Left ventricle myocardium inferior (tissue), 1 donor: ENCODE results near the gene TSPAN18. TPM values are rescaled to one million over a fixed set of nuclear protein-coding genes. Genes with fewer than 3 reads are reported as not detected.

Source experiments
- DNase-seq: peaks from one replicate; pipeline ENCODE4 v3.0.0-alpha.2; 2020
- H3K27ac ChIP-seq: fragments of 200-600 bp; replicated peaks from 2 replicates; pipeline ENCODE4 v1.8.0; 2021
- H3K27me3 ChIP-seq: fragments of 200-600 bp; 2 replicates; pipeline ENCODE4 v1.8.0; 2021; ENCODE audit warnings: low read depth
- H3K36me3 ChIP-seq: fragments of 200-600 bp; 2 replicates; pipeline ENCODE4 v1.8.0; 2021
- H3K4me1 ChIP-seq: fragments of 200-600 bp; 2 replicates; pipeline ENCODE4 v1.8.0; 2021
- H3K4me3 ChIP-seq: fragments of 200-600 bp; 2 replicates; pipeline ENCODE4 v1.8.0; 2021; ENCODE audit warnings: mild to moderate bottlenecking, moderate library complexity
- H3K9me3 ChIP-seq: fragments of 200-600 bp; replicated peaks from 2 replicates; pipeline ENCODE4 v1.8.0; 2021
- intact Hi-C: fragments of 100-400 bp; cut with micrococcal nuclease; formaldehyde crosslinking; loops from one replicate; pipeline ENCODE4 v1.11.0; 2022
- total RNA-seq: library from RNA; stranded (reverse); fragmentation: NEBNext Ultra II Directional; extraction: Animal tissue kit (Norgen Biotek cat#: 25700); gene quantifications from one replicate; pipeline ENCODE4 v1.2.1, GENCODE V29; 2021
- TF ChIP-seq, protein P1 (sequence below): fragments of 200-600 bp; IDR thresholded peaks from 2 replicates; pipeline ENCODE4 v1.8.0; 2021; ENCODE audit warnings: antibody characterized with exemption, mild to moderate bottlenecking, borderline replicate concordance
- donor health status: DM: no; HTN: yes; CAD: no; lungs with severe emphysema.

The TSPAN18 gene
- total RNA-seq, 1 donor from 2014 or later: 129 TPM

DNA sequence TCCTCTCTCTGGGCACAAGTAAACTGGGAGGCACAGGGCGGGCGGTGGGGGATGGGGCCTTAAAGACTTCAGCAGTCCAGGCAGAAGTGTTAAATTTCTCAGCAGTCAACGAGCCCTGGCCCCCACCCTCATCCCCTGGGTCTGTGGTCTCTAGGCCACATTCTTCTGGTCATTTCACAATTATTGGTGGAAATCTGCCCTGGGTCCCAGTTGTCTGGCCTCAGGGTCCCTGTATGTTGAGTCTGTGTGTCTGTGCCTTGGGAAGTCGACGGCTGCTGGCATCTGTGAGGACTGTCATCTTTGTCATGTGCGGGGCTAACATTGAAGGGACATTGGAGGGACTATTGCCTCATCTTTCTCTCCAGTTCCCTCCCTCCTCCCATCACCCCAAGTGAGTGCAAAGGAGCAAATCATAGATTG is 1.7 kb downstream of the TSPAN18 start:
- Histone ChIP-seq H3K4me1 (peaks cover 80% of the 10 kb centered on the region), H3K36me3 (no peaks in the 10 kb centered on the region), H3K9me3 (no peaks in the 10 kb centered on the region), H3K27me3 (no peaks in the 10 kb centered on the region), H3K4me3 (peak overlapping the region; percentile 96), H3K27ac (peak overlapping the region; percentile 95)
- intact Hi-C loops: loop anchor here (5.0 to 10.0 kb wide), 3 partner anchors 46 to 164 kb away; no protein-coding TSS in a partner anchor
- no peak for DNase-seq
- TF ChIP-seq, protein P1, sequence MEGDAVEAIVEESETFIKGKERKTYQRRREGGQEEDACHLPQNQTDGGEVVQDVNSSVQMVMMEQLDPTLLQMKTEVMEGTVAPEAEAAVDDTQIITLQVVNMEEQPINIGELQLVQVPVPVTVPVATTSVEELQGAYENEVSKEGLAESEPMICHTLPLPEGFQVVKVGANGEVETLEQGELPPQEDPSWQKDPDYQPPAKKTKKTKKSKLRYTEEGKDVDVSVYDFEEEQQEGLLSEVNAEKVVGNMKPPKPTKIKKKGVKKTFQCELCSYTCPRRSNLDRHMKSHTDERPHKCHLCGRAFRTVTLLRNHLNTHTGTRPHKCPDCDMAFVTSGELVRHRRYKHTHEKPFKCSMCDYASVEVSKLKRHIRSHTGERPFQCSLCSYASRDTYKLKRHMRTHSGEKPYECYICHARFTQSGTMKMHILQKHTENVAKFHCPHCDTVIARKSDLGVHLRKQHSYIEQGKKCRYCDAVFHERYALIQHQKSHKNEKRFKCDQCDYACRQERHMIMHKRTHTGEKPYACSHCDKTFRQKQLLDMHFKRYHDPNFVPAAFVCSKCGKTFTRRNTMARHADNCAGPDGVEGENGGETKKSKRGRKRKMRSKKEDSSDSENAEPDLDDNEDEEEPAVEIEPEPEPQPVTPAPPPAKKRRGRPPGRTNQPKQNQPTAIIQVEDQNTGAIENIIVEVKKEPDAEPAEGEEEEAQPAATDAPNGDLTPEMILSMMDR: no peak

DNA sequence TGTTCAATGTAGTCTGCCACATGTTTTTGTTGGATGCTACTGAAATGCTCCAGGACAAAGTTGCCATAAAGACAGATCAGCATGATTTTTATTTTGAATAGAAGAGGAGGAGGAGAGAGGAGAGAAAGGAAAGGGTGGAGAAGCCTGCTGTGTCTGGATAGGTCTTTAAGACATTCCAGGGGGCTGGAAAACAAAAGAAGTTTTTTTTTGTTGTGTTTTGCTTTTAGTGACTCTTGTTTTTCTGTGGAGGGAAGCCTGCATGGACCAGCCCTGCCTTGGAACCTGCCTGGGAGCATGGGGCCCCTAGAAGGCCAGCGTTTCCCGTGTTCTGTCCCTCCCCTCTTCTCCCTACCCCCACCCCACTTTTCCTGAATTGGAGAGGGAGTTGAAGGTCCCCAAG is 2.3 kb downstream of the TSPAN18 start:
- intact Hi-C loops: loop anchor here (5.0 to 10.0 kb wide), 3 partner anchors 46 to 163 kb away; no protein-coding TSS in a partner anchor
- Histone ChIP-seq H3K4me1 (peaks cover 86% of the 10 kb centered on the region), H3K27ac (peak overlapping the region; percentile 95), H3K27me3 (no peaks in the 10 kb centered on the region), H3K36me3 (no peaks in the 10 kb centered on the region), H3K4me3 (peak overlapping the region; percentile 96), H3K9me3 (no peaks in the 10 kb centered on the region)
- TF ChIP-seq, protein P1: no peak
- peak; percentile 33 for DNase-seq

DNA sequence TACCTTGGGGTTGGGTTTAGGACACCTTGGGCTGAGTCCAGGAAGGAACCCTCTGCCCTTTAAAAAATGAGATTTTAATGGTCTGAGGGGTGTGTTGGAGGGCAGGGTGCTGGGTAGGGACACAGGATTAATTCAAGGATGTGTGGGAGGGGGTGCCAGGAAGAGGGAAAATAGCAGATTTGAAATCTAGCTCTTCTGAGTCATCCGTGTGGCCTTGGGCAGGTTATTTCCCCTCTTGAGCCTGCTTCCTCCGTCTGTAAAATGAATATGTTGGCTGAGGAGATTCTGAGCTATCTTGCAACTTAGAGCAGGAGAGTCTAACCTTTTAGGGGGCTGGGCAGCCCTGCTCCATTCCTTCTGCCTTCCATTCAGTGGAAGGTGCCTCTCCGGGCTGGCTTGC is 3.0 kb downstream of the TSPAN18 start:
- H3K4me1 ChIP-seq: peaks cover 91% of the 10 kb centered on the region
- intact Hi-C loops: loop anchor here (5.0 to 10.0 kb wide), 3 partner anchors 45 to 163 kb away; no protein-coding TSS in a partner anchor

DNA sequence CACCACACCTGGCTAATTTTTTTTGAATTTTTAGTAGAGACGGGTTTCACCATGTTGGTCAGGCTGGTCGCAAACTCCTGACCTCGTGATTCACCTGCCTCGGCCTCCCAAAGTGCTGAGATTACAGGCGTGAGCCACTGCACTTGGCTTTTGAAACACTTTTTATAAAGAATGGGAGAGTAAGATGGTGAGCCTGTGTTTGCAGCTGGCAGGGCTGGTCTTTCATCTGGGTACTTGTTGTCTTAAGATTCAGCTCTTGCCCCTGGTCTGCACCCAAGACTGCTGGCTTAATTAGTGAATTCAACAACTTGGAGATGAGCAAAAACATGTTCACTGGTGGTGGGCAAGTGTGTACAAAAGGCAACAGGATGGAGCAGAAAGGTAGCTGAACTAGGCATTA is 4.0 kb downstream of the TSPAN18 start:
- no peaks in the 10 kb centered on the region for H3K9me3 ChIP-seq
- peaks cover 89% of the 10 kb centered on the region for H3K4me1 ChIP-seq
- TF ChIP-seq, protein P1: no peak
- H3K27ac ChIP-seq: peak overlapping the region; percentile 95
- H3K4me3 ChIP-seq: no peak overlapping the region
- DNase-seq: no peak
- intact Hi-C loops: no loop called here
- H3K27me3 ChIP-seq: no peaks in the 10 kb centered on the region
- H3K36me3 ChIP-seq: no peaks in the 10 kb centered on the region

More for the DNA sequence above, 3.0 kb downstream of the TSPAN18 start:
- TF ChIP-seq, protein P1: no peak
- H3K27me3 ChIP-seq: no peaks in the 10 kb centered on the region
- peak overlapping the region; percentile 95 for H3K27ac ChIP-seq
- no peaks in the 10 kb centered on the region for H3K9me3 ChIP-seq
- no peaks in the 10 kb centered on the region for H3K36me3 ChIP-seq
- H3K4me3 ChIP-seq: peak overlapping the region; percentile 96
- DNase-seq: no peak

DNA sequence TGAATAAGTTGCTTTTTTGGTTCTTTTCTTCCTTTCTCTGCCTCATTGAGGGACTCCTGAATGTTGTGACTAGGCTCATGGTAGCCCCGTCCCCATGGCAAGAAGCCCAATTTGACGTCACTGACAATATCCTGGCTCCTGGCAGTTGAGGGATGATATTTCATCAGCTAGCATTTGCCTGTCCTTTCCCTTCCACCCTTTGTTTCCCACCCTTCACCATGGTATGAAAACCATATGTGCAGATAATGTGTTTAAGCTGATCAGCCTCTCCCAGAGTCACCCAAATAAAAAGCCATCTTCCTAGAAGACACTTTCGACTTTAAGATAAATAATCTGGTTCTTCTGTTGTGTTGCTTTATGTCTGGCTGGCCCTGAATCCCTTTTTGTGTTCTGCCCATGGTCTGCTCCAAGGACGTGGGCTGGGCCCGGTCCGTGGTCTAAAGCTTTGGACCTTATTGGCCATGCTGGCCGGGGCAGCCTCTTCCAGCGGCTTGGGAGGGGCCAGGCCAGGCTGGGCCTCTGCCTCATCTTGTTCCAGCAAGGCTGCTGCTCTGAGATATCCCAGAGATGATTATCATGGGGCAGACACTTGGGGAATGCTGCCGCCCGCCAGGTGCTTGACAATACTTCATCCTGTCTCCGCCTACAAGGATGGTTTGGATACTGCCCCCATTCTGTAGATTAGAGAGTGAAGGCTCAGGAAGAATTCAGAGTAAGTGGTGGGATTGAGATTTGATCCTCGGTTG is 5.1 kb downstream of the TSPAN18 start:
- H3K27ac ChIP-seq: peak overlapping the region; percentile 95
- intact Hi-C loops: no loop called here
- no peak for DNase-seq

More for the DNA sequence above, 5.1 kb downstream of the TSPAN18 start:
- Histone ChIP-seq H3K27me3 (no peaks in the 10 kb centered on the region), H3K4me1 (peaks cover 87% of the 10 kb centered on the region), H3K4me3 (no peak overlapping the region), H3K9me3 (no peaks in the 10 kb centered on the region), H3K36me3 (no peaks in the 10 kb centered on the region)
- TF ChIP-seq, protein P1: no peak
